HepG2 (cell line): ENCODE measurements around the gene CHST4. TPM values are rescaled to one million over a fixed set of nuclear protein-coding genes. Genes with fewer than 3 reads are reported as not detected.

Experiments used
- ATAC-seq: fragments of 200-7000 bp; cut with Tn5 transposase; 3 replicates; pipeline ENCODE4 v1.9.1; 2020; ENCODE audit warnings: mild to moderate bottlenecking, moderate library complexity
- BruUV-seq: library from RNA; stranded (reverse); fragments of 400-500 nt; replicated peaks from 2 replicates; lab custom pipeline; 2021; lab: Mats Ljungman, UMichigan
- CTCF ChIA-PET: fragments of 300-600 bp; formaldehyde crosslinking; extraction: SDS; loops from one replicate; lab custom pipeline; 2021; ENCODE audit warnings: low total read pairs, inconsistent platforms, low intra/inter-chr PET ratio; lab: Yijun Ruan, JAX
- POLR2A ChIA-PET: fragments of 350-600 bp; sonication (Branson Sonifier 250); formaldehyde crosslinking; loops from one replicate; lab custom pipeline; 2020; ENCODE audit warnings: antibody characterized with exemption, inconsistent platforms; lab: Yijun Ruan, JAX
- DNase-seq: peaks from one replicate; pipeline ENCODE4 v3.0.0-alpha.2; 2015; ENCODE audit warnings: low spot score
- FAIRE-seq: peaks from 3 replicates; lab custom pipeline; 2011; peaks lifted over from hg19 to GRCh38; lab: Jason Lieb, UNC
- H2AFZ ChIP-seq: one replicate; pipeline ENCODE4 v1.6.1; 2011; ENCODE audit warnings: low read length, inconsistent platforms
- H3K27ac ChIP-seq: fragments of 300-600 bp; 3 replicates; pipeline ENCODE4 v1.8.0; 2011; ENCODE audit warnings: mixed run types, mild to moderate bottlenecking, mixed read lengths, low read length, inconsistent platforms; ENCODE audit not compliant: insufficient read depth; ENCODE audit errors: extremely low read length
- H3K27me3 ChIP-seq, 2 experiments: fragments of 200-600 bp in 1 of 2; 2 replicates in 1 of 2; 3 replicates in 1 of 2; pipeline versions ENCODE4 v1.6.0 to v1.8.0; 2011; ENCODE audit warnings: low read length in 2 of 2, mild to moderate bottlenecking in 2 of 2, moderate library complexity in 2 of 2, inconsistent platforms in 1 of 2; ENCODE audit not compliant: insufficient read depth in 2 of 2, control insufficient read depth in 1 of 2
- H3K36me3 ChIP-seq, 2 experiments: fragments of 200-600 bp in 1 of 2; replicated peaks in 1 of 2; 2 replicates in 1 of 2; 3 replicates in 1 of 2; pipeline versions ENCODE4 v1.5.1 to v1.8.0; 2011; ENCODE audit warnings: low read length in 2 of 2, inconsistent platforms in 1 of 2; ENCODE audit not compliant: insufficient read depth in 2 of 2, control insufficient read depth in 1 of 2
- H3K4me1 ChIP-seq: 2 replicates; pipeline ENCODE4 v1.5.1; 2012; ENCODE audit warnings: low read length, inconsistent platforms; ENCODE audit not compliant: insufficient read depth
- H3K4me2 ChIP-seq: 2 replicates; pipeline ENCODE4 v1.6.0; 2011; ENCODE audit warnings: low read depth, low read length, inconsistent platforms
- H3K4me3 ChIP-seq, 3 experiments: fragments of 200-600 bp in 1 of 3; sonication (generic), shearing (Covaris generic) in 1 of 3; replicated peaks in 1 of 3; 2 replicates each; pipeline ENCODE4 v1.5.1; 2011 to 2016; ENCODE audit warnings: low read length in 3 of 3, inconsistent platforms in 2 of 3, low read depth in 2 of 3, mild to moderate bottlenecking in 2 of 3, control low read depth in 1 of 3, mixed read lengths in 1 of 3; ENCODE audit not compliant: insufficient read depth in 1 of 3
- H3K79me2 ChIP-seq: one replicate; pipeline ENCODE4 v1.6.1; 2011; ENCODE audit warnings: low read length, inconsistent platforms; ENCODE audit not compliant: insufficient read depth
- H3K9ac ChIP-seq: 2 replicates; pipeline ENCODE4 v1.6.0; 2011; ENCODE audit warnings: mild to moderate bottlenecking, low read depth, low read length, inconsistent platforms; ENCODE audit not compliant: insufficient read depth
- H3K9me3 ChIP-seq: 2 replicates; pipeline ENCODE4 v1.5.1; 2012; ENCODE audit warnings: mild to moderate bottlenecking, low read length
- H4K20me1 ChIP-seq: 2 replicates; pipeline ENCODE4 v1.6.0; 2011; ENCODE audit warnings: inconsistent platforms, mild to moderate bottlenecking, low read length, moderate library complexity; ENCODE audit not compliant: insufficient read depth
- GABPB1 ChIP-seq: IDR thresholded peaks from 2 replicates; pipeline ENCODE4 v1.6.1; 2016; ENCODE audit warnings: mild to moderate bottlenecking, missing genetic modification reagents, moderate library complexity, missing compliant biosample characterization
- HNRNPH1 ChIP-seq: fragments of 200-400 bp; formaldehyde crosslinking; optimal IDR thresholded peaks from 2 replicates; pipeline ENCODE3; 2017; ENCODE audit warnings: mild to moderate bottlenecking, low read depth, low read length
- HNRNPLL ChIP-seq: fragments of 200-400 bp; formaldehyde crosslinking; IDR thresholded peaks from 2 replicates; pipeline ENCODE4 v1.6.1; 2017; ENCODE audit warnings: mild to moderate bottlenecking, low read depth, low read length; ENCODE audit not compliant: poor library complexity, severe bottlenecking
- HOXA3 ChIP-seq: sonication (generic); formaldehyde crosslinking; IDR thresholded peaks from 2 replicates; pipeline ENCODE4 v1.5.0; 2020; ENCODE audit warnings: missing genetic modification reagents
- MIER2 ChIP-seq: IDR thresholded peaks from 2 replicates; pipeline ENCODE4 v1.6.1; 2016; ENCODE audit warnings: missing biosample characterization, missing genetic modification reagents
- NFRKB ChIP-seq: fragments of 450-650 bp; IDR thresholded peaks from 2 replicates; pipeline ENCODE4 v1.6.1; 2017
- PPARG ChIP-seq: conservative IDR thresholded peaks from 2 replicates; pipeline ENCODE4 v1.6.1; 2016; ENCODE audit warnings: missing biosample characterization, missing genetic modification reagents
- SALL1 ChIP-seq: sonication (generic); formaldehyde crosslinking; IDR thresholded peaks from 2 replicates; pipeline ENCODE4 v1.8.0; 2022; ENCODE audit warnings: mild to moderate bottlenecking, missing genetic modification reagents
- ZFX ChIP-seq: sonication (generic); formaldehyde crosslinking; IDR thresholded peaks from 2 replicates; pipeline ENCODE4 v1.4.0; 2020; ENCODE audit warnings: mild to moderate bottlenecking, low read depth, missing genetic modification reagents, moderate library complexity
- ZNF180 ChIP-seq: sonication (generic); formaldehyde crosslinking; IDR thresholded peaks from 2 replicates; pipeline ENCODE4 v1.4.0; 2020; ENCODE audit warnings: low read depth, missing genetic modification reagents, borderline replicate concordance
- WGBS: methylation state at CpG from one replicate; pipeline ENCODE4 v1.1.6; 2017; ENCODE audit warnings: low lambda C conversion rate; 5-methylcytosine and 5-hydroxymethylcytosine counted together
- in situ Hi-C: cut with HindIII; loops from 2 replicates; pipeline ENCODE4 v1.10.0; 2017; ENCODE audit warnings: low pct_unique_long_range_greater_than_20kb; ENCODE audit not compliant: extremely low pct_ligation_motif_present
- intact Hi-C: fragments of 100-400 bp; cut with micrococcal nuclease; formaldehyde crosslinking; loops from one replicate; pipeline ENCODE4 v1.10.0; 2022; ENCODE audit not compliant: unreplicated experiment
- polyA plus RNA-seq, 8 experiments: library from polyadenylated mRNA; depleted of rRNA in 3 of 8; stranded (reverse) in 7 of 8; unstranded in 1 of 8; fragments of >200 nt; fragmentation: Illumina TruSeq in 4 of 8; extraction: Trizol in 4 of 8; gene quantifications; 2 replicates each; pipeline versions ENCODE4 v1.2.1 to v1.2.3, GENCODE V29; 2011 to 2016; ENCODE audit warnings: low read depth in 4 of 8, missing spikeins in 1 of 8, mixed read lengths in 1 of 8; ENCODE audit not compliant: insufficient read depth in 1 of 8
- total RNA-seq, 5 experiments: library from RNA; depleted of rRNA; stranded (reverse); fragments of >200 nt; fragmentation: Illumina TruSeq; extraction: Trizol; gene quantifications; 2 replicates each; pipeline ENCODE4 v1.2.3, GENCODE V29; 2016; ENCODE audit warnings: low read depth in 1 of 5
- TF ChIP-seq, protein P1 (sequence below): sonication (generic); formaldehyde crosslinking; IDR thresholded peaks from 2 replicates; pipeline ENCODE4 v1.5.1; 2020; ENCODE audit warnings: mild to moderate bottlenecking, missing genetic modification reagents, moderate library complexity
- TF ChIP-seq, protein P2 (sequence below): sonication (generic); formaldehyde crosslinking; conservative IDR thresholded peaks from 2 replicates; pipeline ENCODE4 v1.4.0; 2020; ENCODE audit warnings: missing genetic modification reagents
- TF ChIP-seq, protein P3 (sequence below): sonication (generic); formaldehyde crosslinking; IDR thresholded peaks from 2 replicates; pipeline ENCODE4 v1.9.0; 2022; ENCODE audit warnings: missing genetic modification reagents, mild to moderate bottlenecking, borderline replicate concordance
- TF ChIP-seq, protein P4 (sequence below): sonication (generic); formaldehyde crosslinking; IDR thresholded peaks from 2 replicates; pipeline ENCODE4 v1.4.0; 2020; ENCODE audit warnings: missing genetic modification reagents

CHST4 gene
- total and polyA plus RNA-seq, 2 of the 13 experiments (the other 11 are each of a cell fraction or from before 2014, with no cell fraction given), result not detected

DNA sequence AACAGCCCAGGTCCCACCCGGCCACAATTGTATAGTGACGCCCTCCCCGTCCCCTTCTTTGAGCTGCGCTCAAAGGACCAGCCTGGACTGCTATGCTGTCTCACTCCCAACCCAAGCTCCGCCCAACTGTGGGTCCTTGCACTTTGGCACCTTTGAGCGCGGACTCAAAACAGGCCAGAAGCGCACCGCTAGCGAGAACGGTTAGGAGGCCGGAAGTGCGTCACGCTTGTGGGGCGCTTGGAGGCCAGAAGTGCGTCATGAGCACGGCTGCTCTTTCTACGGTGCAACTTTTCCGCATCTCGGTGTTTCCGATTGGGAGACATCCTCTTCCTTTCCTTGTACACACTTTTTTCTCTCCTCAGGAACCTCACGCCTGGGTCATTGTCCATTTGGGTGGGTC lies 37.1 kb upstream of the CHST4 start, which contains the start of gene ZNF19:
TSS of gene ZNF19 (minus strand) at position 203 of the 400 bp plus-strand sequence. CDS start 7,210 bp downstream, outside the sequence.
- Histone ChIP-seq H3K36me3 (no peaks in the 10 kb centered on the region), H3K9me3 (no peaks in the 10 kb centered on the region), H3K79me2 (no peaks in the 10 kb centered on the region), H4K20me1 (no peaks in the 10 kb centered on the region), H3K9ac (no peak within 1 kb of the TSS), H3K27me3 (peaks cover 0 to 4% of the 10 kb centered on the region in 2 experiments; a peak in 2 of 5 replicates), H2AFZ (no peak within 1 kb of the TSS), H3K27ac (no peak within 1 kb of the TSS), H3K4me2 (no peak within 1 kb of the TSS), H3K4me1 (peaks cover 6% of the 10 kb centered on the region; the same call in 1 of the 2 replicates), H3K4me3 (no peak within 1 kb of the TSS)
- ATAC-seq (peak; percentile 10; the same call in 1 of the 3 replicates), FAIRE-seq (no peak), DNase-seq (no peak)
- WGBS, result 59% methylated on average over 22 of the region's 22 CpGs
- no TSS peak for BruUV-seq
- ChIA-PET CTCF (no interaction called here), POLR2A (interaction anchor here (1.3 kb wide), 1 partner anchor 28 kb away, joined by 3 read pairs; no protein-coding TSS in a partner anchor)
- in situ Hi-C loops (loop anchor here (10.0 kb wide), 1 partner anchor 116 kb away; no protein-coding TSS in a partner anchor), intact Hi-C loops (no loop called here)
- TF ChIP-seq, protein P1, sequence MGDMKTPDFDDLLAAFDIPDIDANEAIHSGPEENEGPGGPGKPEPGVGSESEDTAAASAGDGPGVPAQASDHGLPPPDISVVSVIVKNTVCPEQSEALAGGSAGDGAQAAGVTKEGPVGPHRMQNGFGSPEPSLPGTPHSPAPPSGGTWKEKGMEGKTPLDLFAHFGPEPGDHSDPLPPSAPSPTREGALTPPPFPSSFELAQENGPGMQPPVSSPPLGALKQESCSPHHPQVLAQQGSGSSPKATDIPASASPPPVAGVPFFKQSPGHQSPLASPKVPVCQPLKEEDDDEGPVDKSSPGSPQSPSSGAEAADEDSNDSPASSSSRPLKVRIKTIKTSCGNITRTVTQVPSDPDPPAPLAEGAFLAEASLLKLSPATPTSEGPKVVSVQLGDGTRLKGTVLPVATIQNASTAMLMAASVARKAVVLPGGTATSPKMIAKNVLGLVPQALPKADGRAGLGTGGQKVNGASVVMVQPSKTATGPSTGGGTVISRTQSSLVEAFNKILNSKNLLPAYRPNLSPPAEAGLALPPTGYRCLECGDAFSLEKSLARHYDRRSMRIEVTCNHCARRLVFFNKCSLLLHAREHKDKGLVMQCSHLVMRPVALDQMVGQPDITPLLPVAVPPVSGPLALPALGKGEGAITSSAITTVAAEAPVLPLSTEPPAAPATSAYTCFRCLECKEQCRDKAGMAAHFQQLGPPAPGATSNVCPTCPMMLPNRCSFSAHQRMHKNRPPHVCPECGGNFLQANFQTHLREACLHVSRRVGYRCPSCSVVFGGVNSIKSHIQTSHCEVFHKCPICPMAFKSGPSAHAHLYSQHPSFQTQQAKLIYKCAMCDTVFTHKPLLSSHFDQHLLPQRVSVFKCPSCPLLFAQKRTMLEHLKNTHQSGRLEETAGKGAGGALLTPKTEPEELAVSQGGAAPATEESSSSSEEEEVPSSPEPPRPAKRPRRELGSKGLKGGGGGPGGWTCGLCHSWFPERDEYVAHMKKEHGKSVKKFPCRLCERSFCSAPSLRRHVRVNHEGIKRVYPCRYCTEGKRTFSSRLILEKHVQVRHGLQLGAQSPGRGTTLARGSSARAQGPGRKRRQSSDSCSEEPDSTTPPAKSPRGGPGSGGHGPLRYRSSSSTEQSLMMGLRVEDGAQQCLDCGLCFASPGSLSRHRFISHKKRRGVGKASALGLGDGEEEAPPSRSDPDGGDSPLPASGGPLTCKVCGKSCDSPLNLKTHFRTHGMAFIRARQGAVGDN (CRISPR knock-in tag), result peak; percentile 25; the same call in 1 of the 2 replicates
- TF ChIP-seq HNRNPH1 (no peak), GABPB1 (CRISPR knock-in tag) (peak; percentile 63), HOXA3 (CRISPR knock-in tag) (peak; percentile 77), PPARG (no peak), HNRNPLL (peak; percentile 16), MIER2 (CRISPR knock-in tag) (no peak), NFRKB (no peak), ZNF180 (CRISPR knock-in tag) (no peak), SALL1 (CRISPR knock-in tag) (peak; percentile 18; the same call in 1 of the 2 replicates), ZFX (peak; percentile 21; the same call in 1 of the 2 replicates)
- TF ChIP-seq, protein P2, sequence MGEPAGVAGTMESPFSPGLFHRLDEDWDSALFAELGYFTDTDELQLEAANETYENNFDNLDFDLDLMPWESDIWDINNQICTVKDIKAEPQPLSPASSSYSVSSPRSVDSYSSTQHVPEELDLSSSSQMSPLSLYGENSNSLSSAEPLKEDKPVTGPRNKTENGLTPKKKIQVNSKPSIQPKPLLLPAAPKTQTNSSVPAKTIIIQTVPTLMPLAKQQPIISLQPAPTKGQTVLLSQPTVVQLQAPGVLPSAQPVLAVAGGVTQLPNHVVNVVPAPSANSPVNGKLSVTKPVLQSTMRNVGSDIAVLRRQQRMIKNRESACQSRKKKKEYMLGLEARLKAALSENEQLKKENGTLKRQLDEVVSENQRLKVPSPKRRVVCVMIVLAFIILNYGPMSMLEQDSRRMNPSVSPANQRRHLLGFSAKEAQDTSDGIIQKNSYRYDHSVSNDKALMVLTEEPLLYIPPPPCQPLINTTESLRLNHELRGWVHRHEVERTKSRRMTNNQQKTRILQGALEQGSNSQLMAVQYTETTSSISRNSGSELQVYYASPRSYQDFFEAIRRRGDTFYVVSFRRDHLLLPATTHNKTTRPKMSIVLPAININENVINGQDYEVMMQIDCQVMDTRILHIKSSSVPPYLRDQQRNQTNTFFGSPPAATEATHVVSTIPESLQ (CRISPR knock-in tag), result no peak
- TF ChIP-seq, protein P3, sequence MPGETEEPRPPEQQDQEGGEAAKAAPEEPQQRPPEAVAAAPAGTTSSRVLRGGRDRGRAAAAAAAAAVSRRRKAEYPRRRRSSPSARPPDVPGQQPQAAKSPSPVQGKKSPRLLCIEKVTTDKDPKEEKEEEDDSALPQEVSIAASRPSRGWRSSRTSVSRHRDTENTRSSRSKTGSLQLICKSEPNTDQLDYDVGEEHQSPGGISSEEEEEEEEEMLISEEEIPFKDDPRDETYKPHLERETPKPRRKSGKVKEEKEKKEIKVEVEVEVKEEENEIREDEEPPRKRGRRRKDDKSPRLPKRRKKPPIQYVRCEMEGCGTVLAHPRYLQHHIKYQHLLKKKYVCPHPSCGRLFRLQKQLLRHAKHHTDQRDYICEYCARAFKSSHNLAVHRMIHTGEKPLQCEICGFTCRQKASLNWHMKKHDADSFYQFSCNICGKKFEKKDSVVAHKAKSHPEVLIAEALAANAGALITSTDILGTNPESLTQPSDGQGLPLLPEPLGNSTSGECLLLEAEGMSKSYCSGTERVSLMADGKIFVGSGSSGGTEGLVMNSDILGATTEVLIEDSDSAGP, result 0 out of 2 replicates have a peak, but pooled peaks have one; percentile 16
- TF ChIP-seq, protein P4, sequence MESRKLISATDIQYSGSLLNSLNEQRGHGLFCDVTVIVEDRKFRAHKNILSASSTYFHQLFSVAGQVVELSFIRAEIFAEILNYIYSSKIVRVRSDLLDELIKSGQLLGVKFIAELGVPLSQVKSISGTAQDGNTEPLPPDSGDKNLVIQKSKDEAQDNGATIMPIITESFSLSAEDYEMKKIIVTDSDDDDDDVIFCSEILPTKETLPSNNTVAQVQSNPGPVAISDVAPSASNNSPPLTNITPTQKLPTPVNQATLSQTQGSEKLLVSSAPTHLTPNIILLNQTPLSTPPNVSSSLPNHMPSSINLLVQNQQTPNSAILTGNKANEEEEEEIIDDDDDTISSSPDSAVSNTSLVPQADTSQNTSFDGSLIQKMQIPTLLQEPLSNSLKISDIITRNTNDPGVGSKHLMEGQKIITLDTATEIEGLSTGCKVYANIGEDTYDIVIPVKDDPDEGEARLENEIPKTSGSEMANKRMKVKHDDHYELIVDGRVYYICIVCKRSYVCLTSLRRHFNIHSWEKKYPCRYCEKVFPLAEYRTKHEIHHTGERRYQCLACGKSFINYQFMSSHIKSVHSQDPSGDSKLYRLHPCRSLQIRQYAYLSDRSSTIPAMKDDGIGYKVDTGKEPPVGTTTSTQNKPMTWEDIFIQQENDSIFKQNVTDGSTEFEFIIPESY (CRISPR knock-in tag), result peak; percentile 71; the same call in 1 of the 2 replicates
